Sigmoid colon (tissue), 4 donors: Measurements from ENCODE around the gene MAMSTR.

ENCODE experiments used
- EP300 ChIP-seq, 4 donors: sonication (generic); formaldehyde crosslinking; IDR thresholded peaks; one replicate each; pipeline ENCODE4 v1.6.1; 2017; ENCODE audit warnings: antibody characterized with exemption in 4 of 4
- POLR2AphosphoS5 ChIP-seq, 4 donors: sonication (generic); formaldehyde crosslinking; IDR thresholded peaks; one replicate each; pipeline ENCODE4 v1.6.1; 2017; ENCODE audit warnings: antibody characterized with exemption in 4 of 4
- TF ChIP-seq, protein P1 (sequence below), 4 experiments: fragments of 450-650 bp in 3 of 4; fragments of 200-600 bp in 1 of 4; IDR thresholded peaks; one replicate each; pipeline ENCODE4 v1.5.1; 2016 to 2019; ENCODE audit warnings: antibody characterized with exemption in 4 of 4, mild to moderate bottlenecking in 3 of 4, moderate library complexity in 2 of 4

- no peak for TF ChIP-seq EP300 (IDR thresholded peaks at IDR 0.05)
- TF ChIP-seq, protein P1, sequence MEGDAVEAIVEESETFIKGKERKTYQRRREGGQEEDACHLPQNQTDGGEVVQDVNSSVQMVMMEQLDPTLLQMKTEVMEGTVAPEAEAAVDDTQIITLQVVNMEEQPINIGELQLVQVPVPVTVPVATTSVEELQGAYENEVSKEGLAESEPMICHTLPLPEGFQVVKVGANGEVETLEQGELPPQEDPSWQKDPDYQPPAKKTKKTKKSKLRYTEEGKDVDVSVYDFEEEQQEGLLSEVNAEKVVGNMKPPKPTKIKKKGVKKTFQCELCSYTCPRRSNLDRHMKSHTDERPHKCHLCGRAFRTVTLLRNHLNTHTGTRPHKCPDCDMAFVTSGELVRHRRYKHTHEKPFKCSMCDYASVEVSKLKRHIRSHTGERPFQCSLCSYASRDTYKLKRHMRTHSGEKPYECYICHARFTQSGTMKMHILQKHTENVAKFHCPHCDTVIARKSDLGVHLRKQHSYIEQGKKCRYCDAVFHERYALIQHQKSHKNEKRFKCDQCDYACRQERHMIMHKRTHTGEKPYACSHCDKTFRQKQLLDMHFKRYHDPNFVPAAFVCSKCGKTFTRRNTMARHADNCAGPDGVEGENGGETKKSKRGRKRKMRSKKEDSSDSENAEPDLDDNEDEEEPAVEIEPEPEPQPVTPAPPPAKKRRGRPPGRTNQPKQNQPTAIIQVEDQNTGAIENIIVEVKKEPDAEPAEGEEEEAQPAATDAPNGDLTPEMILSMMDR (IDR thresholded peaks at IDR 0.05): no peak
- no peak for TF ChIP-seq POLR2AphosphoS5 (IDR thresholded peaks at IDR 0.05)
Measured at GRCh38 chr19:48718711-48719231, 754 bp downstream of the MAMSTR start.
